Kidney capillary endothelial cell (primary cell): Measurements from ENCODE around the gene PEX14.
A peak's percentile ranks its signal among the peaks of the same experiment; 100 is the strongest.

ENCODE experiments used
- DNase-seq: peaks from one replicate; pipeline ENCODE4 v3.0.0-alpha.2; 2018; ENCODE audit warnings: low spot score

PEX14 gene

DNA sequence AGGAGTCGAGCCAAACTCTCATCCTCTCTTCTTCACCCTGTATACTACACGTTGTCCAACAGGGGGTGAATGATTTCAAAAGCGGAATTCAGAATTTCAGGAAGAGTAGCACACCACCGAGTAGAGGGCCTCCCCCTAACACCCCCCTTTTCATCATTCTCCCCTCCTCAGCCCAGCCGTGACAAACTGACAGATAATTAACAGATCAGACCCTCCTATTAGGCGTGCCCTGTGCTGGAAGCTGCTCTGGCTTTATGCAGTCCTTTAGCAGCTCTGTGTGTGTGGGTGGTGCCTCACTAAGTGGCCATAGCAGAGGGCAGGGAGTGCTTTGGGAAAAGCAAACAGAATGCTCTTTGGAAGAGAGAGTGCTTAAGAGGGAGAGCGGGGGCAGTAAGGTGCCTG, 44.3 kb downstream of the PEX14 start:
- no peak for DNase-seq

DNA sequence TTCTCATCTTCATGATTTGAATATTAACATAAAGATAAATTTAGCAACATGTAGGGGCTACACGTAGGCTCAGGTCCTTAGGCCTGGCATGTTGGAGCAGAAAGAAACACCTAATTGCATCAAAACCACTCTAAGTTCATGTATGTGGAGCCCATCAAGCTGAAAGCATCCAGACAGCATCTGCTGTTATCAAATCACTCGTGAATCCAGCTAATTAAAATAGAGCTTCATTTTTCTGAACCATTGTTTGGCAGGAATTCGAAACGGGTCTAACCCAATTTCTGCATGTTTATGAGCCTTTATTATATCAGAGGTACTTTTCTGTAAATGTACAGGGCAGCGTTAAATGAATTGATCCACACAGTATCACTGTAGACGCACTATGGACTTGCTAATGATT, 45.7 kb downstream of the PEX14 start:
- DNase-seq, result no peak

DNA sequence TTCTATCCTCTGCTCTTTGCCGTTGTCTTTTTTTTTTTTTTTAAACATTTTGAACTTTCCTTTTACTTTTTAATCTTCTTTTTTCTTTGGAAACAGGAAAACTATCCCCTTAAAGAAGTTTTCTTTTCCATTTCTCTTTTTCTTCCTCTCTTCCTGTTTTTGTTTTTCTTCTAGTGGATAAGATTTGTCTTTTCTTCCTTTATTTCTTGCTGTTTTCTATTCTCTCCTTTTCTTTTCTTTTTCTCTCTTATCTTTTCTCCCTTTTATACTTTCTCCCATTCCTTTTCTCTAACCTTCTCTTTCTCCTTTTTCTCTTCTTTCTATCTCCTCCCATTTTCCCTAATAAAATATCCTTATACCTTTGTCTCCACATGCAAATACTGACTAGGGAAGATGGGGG, 46.2 kb downstream of the PEX14 start:
- DNase-seq, result no peak

DNA sequence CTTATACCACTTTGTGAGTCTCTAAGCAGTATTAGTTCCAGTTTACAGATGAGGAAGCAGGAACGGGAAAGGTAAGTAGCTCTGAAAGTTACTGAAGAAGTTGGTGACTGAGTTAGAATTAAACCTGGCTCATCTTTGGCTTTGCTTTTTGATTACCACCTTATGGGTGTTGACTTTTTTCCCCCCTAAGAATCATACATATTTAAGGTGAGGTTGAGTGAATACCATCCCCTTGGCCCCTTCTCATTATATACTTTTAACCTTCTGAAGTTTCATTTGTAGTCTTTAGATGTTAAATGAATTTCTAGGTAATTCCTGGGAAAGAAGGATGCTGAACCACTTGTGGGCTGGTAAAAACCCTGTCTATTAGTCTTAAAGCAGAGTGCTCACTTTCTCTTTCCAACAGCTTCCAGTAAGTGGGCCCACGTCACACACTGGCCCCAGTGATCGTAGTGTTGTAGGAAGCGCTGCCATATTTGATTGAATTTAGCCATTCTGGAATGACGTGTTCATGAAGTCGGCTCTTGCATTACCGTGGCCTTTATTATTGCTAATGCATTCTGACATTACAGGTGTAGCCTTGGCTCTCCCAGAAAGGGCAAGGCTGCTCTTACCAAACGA, 46.9 kb downstream of the PEX14 start:
- DNase-seq, result no peak

DNA sequence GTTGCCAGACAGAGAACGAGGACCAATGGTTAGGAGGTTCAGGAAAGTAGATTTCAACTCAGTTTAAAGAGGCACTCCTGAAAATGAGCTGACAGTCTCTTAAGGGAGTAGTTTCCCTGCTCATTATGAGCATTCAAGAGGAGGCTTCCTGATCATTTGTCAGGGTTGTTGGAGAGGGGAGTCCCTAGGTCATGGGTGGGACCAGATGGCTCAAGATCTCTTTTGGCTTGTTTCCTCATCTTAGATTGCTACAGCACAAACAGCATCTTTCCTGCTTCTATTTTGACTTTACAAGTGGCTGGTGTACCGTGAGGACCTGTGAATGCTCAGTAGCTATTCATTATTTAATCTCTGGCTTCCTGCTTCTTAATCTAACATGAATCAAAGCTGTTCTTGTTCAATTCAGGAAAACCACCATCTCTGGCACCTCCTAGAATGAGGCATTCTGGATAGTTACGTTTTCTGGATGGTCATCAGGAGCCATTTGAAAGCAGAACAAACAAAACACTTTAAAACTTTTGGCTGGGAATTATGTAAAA, 47.6 kb downstream of the PEX14 start:
- no peak for DNase-seq

DNA sequence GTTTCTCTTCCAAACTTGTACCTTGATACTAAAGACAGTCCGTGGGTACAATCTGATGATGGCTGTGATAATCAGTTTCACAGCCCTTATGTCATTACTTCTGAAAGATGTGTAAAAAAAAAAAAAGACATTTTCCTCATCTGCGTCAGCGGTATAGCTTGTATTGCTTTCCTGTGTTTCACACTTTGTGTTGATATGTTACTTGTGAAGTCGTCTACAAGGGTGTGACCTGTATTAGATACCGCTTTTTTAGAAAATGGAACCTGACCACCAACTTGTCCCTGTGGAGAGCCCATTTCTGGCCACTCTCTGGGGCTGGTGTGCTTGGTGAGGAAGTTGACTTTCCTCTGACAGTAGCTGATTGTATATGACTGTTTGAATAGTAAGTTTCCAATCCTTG, 50.5 kb downstream of the PEX14 start:
- DNase-seq, result no peak

DNA sequence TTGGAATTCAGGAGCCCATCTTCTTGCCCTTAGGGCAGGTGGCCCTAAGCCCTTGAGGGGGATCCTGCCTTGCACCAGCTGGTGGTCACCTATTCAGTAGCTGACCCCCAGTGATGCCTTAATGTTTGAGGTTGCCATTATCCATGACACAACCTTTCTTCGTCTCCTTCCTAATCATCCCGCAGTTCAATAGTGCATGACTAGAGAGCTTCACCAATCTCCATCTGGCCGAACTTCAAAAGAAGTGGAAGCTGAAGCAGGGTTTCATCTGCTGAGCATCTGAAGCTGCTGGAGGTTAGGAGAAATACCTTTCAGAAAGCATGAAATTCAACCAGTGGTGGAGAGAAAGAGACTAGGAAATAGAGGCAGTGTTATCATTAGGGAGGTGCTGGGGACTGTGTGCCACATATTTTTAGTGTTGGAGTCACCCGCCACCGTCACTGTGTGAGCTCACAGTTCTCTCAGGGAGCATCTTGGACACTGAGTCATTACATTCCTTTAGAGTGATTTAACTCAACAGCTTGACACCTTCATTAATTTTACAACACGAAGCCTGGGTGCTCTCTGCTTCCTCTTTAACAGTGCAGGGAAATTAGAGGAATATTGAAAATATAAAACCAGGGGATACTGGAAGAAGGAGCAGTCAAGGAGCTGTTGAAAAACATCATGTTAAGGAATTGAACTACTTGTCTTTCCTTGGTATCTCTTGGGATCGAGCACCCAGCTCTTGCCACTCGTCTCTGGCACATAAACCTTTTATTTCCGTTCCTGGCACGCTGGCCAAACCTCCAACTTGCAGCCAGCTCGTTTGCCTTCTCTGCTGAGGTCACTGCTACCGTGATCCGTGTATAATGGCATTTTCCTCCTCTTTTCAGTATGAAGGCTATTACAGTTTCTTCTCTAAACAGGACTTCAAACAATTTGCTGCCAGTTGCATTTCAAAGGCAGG, 53.6 kb downstream of the PEX14 start:
- peak; percentile 87 for DNase-seq

DNA sequence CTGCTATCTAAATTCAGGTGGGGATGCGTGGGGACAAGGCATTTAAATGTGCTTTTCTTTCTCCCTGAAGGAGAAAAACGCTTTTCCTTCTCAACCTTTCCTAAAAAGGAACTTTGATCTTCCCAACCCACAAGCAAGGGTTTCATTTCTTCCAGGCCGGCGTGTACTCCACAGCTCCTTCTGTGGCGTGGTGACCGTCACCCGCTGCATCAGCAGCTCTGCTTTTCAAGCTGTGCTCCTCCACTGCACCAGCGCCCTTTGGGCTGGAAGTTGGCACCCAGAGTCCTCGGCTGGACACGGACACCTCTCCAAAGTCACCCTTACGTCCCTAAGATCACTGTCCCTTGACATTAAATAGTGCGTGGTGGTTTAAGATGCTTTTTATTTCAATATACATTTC, 54.3 kb downstream of the PEX14 start:
- no peak for DNase-seq

DNA sequence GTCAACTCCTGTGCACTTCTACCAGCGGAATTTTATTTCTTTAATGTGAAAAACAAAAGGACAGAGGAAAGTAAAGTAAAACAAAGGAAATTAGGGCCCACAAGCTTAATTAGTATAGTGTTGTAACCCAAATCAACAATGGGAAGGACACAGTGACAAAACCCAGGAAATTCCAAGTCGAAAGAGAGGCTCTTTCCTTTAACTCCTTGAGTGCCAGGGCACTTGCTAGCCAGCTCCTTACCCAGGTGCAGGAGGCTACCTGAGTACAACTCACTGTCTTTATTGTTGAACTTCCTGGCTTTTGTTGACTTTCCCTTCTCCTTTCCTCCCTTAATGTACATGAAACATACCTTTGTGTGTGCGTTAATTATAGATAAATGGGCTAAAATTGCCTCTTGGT, 55.0 kb downstream of the PEX14 start:
- DNase-seq, result no peak

DNA sequence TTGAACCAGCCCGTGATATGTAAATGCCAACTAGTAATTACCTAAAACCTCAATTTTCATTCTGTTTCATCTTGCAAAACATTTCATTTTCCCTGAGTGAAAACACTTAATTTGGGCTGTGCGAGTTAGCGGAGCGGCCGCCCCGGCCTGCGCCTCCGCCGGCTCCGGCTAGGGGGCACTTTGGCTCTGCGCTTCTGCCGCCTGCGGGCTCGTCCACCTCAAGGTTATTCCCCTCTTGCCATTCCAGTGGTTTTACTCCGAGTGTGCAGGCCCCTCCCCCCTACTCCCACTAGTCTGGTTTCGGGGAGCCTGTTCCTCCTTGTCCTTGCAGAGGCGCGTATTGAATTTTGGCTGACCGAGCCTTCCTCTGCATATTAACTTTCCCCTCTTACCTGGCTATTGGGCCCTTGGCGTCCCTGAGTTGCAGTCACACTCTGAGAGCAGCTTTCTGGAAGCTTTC, 55.6 kb downstream of the PEX14 start:
- DNase-seq, result peak; percentile 65

DNA sequence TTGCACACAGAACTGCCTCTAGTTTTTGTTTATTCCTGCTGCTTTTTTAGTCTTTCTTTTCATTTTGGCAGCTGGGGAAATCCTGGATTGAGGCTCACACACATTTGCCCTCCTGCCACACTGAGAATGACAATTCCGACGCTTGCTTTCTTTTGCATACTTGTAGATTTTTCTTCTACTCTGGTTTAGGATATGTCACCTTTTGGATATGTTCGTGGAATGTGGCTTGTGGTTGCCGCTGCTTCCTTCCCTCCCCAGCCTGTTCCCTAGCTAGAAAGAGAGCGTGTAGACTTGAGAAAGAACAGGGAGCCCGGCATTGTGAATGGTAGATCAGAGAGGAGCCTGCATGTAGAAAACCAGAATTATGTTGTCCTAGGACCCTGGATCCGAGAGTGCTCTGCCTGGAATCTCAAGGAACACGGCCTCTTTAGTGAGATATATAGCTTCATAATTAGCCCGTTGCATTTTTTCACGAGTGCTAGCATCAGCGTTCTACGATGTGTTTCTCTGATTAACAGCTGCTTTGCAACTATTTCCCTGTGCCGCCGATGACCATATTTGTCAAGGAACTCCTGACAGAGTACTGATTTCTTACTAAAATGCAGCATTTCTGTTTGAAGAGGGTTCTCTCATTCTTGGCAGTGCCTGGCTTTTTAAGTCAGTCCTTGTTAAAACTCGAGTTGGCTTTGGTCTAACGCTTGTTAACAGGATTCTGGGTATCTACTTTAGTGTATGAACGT, 56.2 kb downstream of the PEX14 start:
- DNase-seq, result no peak

DNA sequence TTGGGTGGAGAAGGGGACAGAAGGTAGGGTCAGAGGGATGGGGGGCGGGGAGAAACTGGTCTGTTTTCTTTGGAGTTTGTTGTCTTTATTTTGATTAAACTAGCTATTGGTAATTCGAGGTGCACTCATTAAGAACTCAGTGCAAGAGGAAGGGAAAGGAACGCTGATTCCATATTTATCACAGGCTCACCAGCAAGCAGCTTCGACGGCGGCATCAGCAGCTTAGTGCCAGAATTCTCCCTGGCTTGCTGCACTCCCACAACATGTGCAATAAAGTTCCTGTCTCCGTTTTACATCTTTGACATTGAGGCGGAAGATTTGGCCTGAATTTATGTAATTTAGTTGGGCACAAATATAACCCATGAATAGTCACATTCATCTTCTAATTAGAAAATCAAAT, 57.6 kb downstream of the PEX14 start:
- DNase-seq, result no peak

DNA sequence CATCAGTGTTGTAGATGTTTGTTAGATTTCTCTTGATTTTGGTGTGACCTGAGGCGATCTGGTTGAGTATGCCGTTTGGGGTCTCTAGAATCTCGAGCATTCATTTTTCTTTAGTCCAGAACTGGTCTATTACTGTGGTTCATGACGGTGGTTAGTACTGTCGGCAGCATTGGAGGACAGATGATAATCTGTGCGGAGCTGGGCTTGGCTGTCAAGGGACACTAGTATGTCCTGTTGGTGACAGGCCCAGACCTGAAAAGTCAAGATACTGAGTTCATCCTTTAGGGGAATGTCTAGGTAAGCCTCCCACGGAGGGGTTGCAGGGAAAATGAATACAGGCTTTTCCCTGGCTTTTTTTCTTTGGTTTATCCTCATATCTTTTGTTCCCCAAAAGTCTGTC, 59.8 kb downstream of the PEX14 start:
- DNase-seq, result no peak

DNA sequence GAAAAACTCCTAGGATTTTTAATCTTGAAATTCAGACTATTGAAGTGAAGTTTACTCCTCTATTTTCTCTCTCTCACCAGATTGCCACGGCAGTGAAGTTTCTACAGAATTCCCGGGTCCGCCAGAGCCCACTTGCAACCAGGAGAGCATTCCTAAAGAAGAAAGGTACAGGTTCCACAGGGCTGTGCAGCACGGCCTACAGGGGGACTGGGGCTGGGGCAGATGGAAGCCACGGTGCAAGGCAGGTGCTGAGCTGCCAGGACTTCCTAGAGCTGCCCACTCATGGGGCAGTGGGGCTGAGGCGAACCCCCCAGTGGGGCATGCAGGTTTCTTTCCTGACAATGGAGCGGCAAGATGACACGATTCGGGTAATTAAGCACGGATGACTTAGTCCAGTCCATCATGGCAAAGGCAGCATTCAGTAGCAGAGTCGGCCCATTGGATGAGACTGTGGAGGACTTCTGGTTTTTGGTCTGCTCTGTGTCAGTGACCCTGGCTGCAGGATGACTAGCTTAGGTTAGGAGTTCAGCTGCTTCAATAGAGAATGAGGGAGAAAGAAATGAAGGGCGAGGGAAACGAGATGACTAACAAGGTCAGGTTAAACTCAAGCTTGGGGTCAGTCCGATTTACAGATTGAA, 61.5 kb downstream of the PEX14 start:
- no peak for DNase-seq

DNA sequence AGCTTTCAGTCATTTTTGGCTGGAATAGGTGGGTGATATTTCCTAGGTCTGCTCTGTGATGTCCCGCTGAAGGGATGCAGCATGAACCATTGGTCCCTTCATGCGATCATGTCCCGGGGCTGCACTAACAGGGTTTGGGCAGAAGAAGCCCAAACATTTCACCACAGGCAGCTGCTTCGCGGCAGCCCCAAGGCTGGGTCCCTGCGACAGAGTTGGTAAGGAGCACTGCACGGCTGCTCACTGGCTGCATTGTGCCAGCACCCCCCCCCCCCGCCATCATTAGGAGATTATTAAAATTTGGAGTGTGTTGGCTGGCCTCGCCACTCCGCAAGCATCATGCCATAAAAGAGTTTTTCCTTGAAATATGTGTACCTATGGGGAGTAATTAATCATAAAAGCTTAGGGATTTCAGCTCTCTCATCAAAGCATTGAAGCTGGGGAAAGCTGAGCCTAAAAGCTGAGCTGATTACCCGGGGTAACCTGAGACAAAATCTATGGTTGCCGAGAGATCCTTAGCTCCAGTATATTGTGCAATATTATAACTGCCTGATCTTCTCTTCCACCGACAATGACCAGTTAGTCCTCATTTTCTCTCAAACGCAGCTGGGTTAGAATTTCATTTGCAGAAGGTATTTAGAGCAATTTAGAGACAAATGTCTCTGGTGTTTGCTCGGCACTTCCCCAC, 62.5 kb downstream of the PEX14 start:
- no peak for DNase-seq

DNA sequence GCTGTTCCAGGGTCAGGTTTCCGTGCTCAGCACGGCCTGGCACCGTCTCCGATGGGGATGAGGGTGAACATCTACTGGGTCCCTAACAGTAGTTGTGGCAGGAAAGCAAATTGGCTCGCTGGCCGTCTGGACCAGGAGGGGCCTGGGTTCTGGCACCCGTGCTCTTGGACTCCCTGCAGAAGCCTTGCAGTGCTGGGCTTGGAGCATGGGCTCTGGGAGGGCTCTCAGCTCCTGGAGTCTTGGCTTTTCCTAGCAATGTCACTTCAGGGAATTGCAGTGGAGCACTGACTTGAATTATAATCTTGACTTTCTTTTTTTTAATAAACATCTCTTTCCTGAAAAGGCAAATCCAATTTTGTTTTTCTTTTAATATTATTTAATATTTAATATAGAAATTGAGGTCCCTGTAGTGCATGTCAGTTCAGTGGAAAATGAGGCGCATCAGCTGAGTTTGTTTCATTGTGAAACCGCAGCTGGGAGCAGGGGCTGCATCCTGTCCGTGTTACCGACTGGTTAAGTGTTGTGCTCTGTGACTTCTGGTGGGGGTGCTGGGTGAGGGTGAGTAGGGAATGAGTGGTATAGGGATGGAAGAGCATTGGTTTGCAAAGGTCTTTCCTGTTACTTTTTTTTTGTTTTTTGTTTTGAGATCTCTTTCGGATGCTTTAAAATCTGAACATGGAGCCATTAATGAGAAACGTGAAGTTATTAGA, 64.1 kb downstream of the PEX14 start:
- DNase-seq, result no peak

DNA sequence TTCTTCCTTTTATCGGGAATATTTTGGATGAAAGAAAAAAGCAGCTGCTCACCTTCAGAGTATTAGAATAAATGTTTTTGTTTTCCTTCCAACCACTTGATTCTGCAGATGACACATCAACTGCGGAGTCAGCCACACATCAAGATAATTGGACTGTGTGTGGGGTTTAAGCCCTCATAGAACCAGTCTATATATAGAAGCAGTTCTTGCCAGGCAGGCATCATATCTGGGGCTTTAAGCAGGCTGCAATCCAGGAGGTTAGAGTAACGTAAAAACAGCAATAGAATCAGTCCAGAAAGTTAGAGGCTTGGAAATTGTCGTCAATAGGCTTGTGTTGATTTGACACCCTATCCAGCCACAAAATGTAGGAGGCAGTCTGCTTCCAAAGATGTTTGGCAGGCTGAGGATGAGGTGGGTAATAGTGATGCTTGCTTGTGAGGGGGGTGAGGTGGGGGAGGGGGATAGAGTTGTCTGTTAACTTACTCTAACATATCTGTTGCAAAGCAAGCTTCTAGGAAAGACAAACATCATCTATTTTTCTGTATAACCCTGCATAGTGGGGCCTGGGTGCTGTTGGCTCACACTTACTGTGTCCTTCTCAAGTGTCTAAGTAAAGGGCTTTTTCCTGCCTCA, 64.8 kb downstream of the PEX14 start:
- no peak for DNase-seq

DNA sequence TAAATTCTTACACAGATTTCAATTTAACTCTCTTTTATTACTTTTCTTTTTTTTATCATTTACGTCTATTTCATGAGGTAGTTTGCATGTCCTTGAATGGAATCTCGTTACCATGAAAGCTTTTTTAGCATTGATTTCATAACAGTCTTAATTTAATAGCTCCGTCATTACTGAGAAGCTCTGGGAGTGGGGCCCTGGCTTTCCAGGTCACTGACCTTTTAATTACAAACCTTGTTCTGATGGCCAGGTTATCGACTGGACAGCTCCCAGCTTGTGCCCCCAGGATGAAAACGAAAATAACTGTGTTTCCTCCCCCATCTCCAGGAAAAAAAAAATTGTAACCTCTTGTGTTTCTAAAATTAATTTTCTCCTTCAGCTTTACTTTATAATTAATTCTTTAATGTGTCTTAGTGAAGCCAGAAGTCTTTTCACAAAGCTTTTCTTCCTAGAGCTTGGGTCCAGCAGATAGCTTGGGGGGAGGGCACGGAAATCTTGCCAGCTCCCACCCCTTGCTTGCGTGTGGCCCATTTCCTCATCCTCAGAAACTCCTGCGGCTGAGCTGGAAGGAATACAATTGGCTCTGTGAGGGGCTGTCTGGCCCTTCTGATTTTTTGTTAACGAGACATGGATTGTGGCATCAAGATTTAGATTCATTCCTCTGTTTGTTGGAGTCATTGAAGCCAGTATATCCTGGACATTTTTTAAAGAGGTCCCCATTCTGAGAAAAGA, 65.7 kb downstream of the PEX14 start:
- DNase-seq, result peak; percentile 16

DNA sequence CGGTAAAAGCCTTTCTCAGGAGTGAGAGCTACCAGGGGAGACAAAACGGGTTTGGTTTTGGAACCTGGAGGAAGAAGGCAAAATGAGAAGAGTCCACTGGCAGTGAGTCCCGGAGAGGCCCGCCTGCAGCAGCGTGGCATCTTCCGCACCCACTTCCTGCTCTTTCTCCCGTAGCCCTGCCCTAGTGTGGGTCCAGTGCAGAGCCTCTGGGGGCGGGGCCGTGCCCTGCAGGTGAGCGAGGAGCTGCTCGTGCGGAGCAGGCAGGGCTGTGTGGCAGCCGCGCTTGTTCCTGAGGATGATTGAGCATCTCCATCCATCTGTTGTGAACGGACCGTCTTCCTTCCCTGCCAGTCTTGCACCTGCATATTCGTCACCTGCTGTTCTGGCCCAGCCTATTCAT, 66.5 kb downstream of the PEX14 start:
- no peak for DNase-seq

DNA sequence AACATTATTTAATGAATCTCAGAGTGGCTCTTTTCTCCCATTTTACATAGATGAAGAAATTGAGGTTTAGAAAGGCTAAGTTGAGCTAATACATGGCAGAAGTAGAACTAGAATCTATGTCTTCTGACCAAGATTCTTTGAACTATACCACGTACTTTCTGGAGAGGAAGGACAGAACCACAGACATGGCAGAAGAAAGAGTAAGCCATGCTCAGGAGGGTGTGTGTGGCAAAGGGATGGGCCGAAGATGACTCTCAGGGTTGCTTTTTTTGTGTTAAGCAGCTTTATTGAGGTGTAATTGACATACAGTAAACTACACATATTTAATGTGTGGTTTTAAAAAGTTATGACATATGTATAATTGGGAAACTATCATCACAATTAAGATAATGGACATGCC, 69.5 kb downstream of the PEX14 start:
- DNase-seq, result no peak
